GM12865 (cell line): Measurements from ENCODE around the gene KLHDC7B.
A peak's percentile ranks its signal among the peaks of the same experiment; 100 is the strongest.

ENCODE experiments used
- DNase-seq: peaks from one replicate; pipeline ENCODE4 v3.0.0; 2010; ENCODE audit warnings: low read depth
- H3K4me3 ChIP-seq: 2 replicates; pipeline ENCODE4 v1.5.1; 2011; ENCODE audit warnings: mild to moderate bottlenecking, low read depth, low read length, control low read depth
- TF ChIP-seq, protein P1 (sequence below): IDR thresholded peaks from 2 replicates; pipeline ENCODE4 v1.5.1; 2011; ENCODE audit warnings: low read length, control low read depth, low read depth, inconsistent platforms; ENCODE audit not compliant: insufficient read depth; ENCODE audit errors: missing control alignments

Gene KLHDC7B

DNA sequence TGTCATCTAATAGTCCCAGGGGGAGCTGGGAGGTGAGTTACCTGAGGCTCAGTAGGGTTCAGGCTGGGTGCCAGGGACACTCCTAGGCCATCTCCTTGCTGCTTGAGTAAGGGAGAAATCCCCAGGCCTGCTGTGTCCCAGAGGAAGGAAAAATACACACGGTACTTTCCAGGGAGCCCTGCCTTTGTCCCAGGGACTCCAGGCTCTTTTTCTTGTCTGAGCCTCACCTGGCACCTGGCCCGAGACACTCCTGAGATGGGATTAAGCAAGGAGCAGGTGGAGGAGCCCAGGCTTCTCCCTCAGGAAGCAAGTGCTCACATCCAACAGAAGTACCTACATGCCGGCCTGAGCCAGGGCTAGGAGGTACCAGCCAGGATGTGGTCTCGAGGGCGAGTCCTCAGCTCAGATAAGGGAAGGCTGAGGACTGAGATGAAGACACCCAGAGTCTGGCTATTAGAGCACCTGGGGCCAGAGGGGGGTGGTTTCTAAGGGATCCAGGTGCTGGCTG is 899 bp upstream of the KLHDC7B start:
- DNase-seq, result peak; percentile 42
- TF ChIP-seq, protein P1, sequence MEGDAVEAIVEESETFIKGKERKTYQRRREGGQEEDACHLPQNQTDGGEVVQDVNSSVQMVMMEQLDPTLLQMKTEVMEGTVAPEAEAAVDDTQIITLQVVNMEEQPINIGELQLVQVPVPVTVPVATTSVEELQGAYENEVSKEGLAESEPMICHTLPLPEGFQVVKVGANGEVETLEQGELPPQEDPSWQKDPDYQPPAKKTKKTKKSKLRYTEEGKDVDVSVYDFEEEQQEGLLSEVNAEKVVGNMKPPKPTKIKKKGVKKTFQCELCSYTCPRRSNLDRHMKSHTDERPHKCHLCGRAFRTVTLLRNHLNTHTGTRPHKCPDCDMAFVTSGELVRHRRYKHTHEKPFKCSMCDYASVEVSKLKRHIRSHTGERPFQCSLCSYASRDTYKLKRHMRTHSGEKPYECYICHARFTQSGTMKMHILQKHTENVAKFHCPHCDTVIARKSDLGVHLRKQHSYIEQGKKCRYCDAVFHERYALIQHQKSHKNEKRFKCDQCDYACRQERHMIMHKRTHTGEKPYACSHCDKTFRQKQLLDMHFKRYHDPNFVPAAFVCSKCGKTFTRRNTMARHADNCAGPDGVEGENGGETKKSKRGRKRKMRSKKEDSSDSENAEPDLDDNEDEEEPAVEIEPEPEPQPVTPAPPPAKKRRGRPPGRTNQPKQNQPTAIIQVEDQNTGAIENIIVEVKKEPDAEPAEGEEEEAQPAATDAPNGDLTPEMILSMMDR, result no peak
- no peak overlapping the region for H3K4me3 ChIP-seq

DNA sequence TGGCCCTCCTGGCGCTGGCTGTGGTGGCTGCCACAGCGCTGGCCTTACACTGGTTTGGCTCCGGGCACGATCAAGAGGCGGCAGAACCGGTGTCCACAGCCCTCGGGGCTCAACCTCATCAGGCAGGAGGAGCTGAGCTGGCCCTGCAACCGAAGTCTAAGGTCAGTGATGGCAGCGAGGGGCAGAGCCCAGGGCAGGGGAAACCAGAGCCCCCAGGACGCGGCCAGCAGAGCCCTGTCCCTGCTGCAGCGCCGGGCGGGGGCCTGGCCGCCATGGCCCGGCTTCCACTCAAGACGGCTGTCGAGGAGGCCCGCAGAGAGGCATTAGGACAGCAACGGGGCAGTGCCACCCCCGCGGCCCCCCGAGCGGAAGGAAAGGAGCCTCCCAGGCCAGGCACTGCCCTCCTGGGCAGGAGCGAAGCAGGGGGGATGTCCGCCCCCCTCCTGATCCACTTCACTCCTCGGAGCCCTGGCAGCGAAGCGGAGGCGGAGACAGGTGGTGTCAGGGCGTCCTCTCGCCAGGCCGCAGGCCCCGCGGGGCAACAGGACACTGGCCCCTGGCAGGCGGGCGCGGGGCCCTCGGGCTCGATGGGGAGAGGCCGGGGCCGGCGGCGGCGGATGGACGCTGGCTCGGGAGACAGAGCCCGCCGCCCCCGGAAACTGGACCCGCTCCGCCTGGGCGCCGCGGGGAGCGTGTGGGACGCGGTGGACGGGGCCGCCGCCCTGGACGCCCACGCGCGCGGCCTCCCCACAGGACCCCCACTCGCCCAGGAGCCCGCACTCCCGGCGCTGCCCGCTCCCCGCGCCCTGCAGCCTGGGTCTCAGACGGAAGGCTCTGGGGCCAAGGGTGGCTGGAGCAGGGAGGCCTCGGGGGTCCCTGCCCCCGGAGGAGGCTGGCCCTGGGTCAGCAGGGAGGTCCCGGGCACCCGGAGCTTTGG is 895 bp downstream of the KLHDC7B start:
- DNase-seq, result no peak
- TF ChIP-seq, protein P1, result no peak
- no peak overlapping the region for H3K4me3 ChIP-seq

DNA sequence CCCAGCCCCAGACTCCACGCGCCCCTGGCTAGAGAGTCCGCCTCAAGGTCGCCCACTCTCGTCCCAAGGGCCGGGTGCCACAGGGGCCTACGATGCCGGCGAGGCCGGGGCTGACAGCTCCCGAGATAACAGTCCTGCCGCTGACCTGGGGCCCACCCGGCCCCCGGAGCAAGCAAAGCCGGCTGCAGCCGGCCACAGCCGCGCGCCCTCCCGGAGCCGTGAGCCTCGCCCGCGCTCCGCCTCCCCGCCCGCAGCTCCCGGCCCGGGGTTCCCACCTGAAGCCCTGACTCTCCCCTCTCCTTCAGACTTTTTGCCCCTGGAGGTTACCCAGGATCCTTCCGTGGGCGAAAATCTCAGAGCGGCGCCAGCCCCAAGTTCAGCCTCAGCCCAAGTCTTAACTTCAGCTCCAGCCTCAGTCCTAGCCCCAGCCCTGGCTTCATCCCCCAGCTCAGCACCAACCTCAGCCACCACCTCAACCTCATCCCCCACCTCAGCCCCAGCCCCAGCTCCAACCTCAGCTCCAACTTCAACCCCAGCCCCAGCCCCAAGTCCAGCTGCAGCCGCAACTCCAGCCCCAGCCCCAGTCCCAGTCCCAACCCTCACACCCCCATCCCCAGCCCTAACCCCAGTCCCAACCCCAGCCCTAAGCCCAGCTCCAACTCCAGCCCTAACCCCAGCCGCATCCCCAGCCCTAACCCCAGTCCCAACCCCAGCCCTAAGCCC is 1.7 kb downstream of the KLHDC7B start:
- H3K4me3 ChIP-seq, result no peak overlapping the region
- no peak for DNase-seq
- TF ChIP-seq, protein P1, result no peak

DNA sequence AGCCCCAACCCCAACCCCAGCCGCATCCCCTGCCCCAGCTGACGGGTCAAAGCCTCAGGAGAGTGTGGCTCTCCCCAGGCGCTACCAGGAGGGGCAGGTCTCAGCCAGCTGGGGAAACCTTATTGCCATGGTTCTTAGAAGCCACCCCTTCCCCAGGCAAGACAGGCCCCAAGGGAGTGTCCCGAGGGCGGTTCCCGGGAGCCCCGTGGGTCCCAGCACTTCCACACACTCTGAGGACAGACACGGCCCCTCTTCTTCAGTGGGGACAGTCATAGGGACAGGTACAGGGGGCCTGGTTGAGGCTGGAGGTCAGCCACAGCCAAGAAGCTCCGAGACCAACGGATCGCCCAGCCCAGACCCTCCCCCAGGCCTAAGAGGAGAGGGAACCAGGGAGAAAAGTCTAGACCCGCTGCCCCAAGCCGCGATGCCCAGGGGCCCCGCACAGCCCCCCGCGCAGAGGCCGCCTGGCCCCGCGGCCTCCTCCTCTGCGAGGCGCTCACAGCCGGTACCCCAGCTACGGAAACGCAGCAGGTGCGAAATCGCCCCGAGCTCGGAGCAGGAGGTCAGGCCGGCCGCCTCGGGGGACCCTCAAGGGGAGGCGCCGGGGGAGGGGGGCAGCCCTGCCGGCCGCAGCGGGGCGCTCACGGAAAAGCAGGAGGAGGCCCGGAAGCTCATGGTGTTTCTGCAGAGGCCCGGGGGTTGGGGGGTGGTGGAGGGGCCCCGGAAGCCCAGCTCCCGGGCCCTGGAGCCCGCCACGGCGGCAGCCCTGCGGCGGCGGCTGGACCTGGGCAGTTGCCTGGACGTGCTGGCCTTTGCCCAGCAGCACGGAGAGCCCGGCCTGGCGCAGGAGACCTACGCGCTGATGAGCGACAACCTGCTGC is 2.6 kb downstream of the KLHDC7B start:
- no peak overlapping the region; the same call in 1 of the 2 replicates for H3K4me3 ChIP-seq
- no peak for DNase-seq
- TF ChIP-seq, protein P1, result no peak

DNA sequence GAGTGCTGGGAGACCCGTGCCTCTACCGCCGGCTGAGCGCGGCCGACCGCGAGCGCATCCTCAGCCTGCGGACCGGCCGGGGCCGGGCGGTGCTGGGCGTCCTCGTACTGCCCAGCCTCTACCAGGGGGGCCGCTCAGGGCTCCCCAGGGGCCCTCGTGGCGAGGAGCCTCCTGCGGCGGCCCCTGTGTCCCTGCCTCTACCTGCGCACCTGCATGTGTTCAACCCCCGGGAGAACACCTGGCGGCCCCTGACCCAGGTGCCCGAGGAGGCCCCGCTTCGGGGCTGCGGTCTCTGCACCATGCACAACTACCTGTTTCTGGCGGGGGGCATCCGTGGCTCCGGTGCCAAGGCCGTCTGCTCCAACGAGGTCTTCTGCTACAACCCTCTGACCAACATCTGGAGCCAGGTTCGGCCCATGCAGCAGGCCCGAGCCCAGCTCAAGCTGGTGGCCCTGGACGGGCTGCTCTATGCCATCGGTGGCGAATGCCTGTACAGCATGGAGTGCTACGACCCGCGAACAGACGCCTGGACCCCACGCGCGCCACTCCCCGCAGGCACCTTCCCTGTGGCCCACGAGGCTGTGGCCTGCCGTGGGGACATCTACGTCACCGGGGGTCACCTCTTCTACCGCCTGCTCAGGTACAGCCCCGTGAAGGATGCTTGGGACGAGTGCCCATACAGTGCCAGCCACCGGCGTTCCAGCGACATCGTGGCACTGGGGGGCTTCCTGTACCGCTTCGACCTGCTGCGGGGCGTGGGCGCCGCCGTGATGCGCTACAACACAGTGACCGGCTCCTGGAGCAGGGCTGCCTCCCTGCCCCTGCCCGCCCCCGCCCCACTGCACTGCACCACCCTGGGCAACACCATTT is 3.5 kb downstream of the KLHDC7B start:
- no peak for DNase-seq
- TF ChIP-seq, protein P1, result no peak
- H3K4me3 ChIP-seq, result no peak overlapping the region; the same call in 1 of the 2 replicates
